ENCODE data around the gene SEMA3B. TPM values are rescaled to one million over a fixed set of nuclear protein-coding genes. Genes with fewer than 3 reads are reported as not detected.

Gene SEMA3B
- total RNA-seq, 4 donors from 2014 or later = 59.5 to 423 (median 122) TPM

DNA sequence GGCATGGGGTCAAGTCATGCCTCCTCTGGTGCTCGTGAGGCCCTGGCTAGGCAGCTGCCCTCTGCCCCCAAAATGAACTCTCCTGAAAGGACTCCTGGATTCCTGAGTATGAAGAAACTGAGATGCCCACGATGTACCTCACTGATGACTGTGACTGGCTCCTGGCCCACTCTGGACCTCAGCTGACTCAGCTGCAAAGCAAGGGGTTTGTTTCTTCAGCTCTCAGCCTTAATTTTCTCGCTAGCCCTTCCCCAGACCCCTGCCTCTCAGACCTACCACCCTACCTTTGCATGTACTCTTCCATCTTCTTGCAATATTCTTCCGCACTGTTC is 38.2 kb upstream of the SEMA3B start:
- in situ Hi-C loops (cut with MboI; ENCODE audit: low pct_ligation_motif_present in 1 of 4, low pct_unique_long_range_greater_than_20kb in 1 of 4, low sequenced_read_pairs in 3 of 4) (no loop called here), intact Hi-C loops (cut with DNase I; ENCODE audit: low total_unique reads) (no loop called here)
- no peak overlapping the region for H3K4me3 ChIP-seq
- no peaks in the 10 kb centered on the region for H3K9me3 ChIP-seq
- no peak for DNase-seq
- WGBS, 2 donors (ENCODE audit: low coverage in 1 of 2) = 85 to 92% methylated on average over 2 to 4 of the region's 4 CpGs
- TF ChIP-seq EP300 (IDR thresholded peaks at IDR 0.05; ENCODE audit: low read depth) = no peak
- no peak for TF ChIP-seq POLR2A (IDR thresholded peaks at IDR 0.05)
- TF ChIP-seq POLR2AphosphoS5 (IDR thresholded peaks at IDR 0.05) = no peak
- TF ChIP-seq, protein P1, sequence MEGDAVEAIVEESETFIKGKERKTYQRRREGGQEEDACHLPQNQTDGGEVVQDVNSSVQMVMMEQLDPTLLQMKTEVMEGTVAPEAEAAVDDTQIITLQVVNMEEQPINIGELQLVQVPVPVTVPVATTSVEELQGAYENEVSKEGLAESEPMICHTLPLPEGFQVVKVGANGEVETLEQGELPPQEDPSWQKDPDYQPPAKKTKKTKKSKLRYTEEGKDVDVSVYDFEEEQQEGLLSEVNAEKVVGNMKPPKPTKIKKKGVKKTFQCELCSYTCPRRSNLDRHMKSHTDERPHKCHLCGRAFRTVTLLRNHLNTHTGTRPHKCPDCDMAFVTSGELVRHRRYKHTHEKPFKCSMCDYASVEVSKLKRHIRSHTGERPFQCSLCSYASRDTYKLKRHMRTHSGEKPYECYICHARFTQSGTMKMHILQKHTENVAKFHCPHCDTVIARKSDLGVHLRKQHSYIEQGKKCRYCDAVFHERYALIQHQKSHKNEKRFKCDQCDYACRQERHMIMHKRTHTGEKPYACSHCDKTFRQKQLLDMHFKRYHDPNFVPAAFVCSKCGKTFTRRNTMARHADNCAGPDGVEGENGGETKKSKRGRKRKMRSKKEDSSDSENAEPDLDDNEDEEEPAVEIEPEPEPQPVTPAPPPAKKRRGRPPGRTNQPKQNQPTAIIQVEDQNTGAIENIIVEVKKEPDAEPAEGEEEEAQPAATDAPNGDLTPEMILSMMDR (IDR thresholded peaks at IDR 0.05) = no peak
- no peaks in the 10 kb centered on the region for H3K36me3 ChIP-seq
- no peaks in the 10 kb centered on the region for H3K27me3 ChIP-seq
- peaks cover 4 to 28% (median 23%) of the 10 kb centered on the region in 4 donors for H3K4me1 ChIP-seq
- peak overlapping the region in 1 of 4 donors; percentile 15 for H3K27ac ChIP-seq

DNA sequence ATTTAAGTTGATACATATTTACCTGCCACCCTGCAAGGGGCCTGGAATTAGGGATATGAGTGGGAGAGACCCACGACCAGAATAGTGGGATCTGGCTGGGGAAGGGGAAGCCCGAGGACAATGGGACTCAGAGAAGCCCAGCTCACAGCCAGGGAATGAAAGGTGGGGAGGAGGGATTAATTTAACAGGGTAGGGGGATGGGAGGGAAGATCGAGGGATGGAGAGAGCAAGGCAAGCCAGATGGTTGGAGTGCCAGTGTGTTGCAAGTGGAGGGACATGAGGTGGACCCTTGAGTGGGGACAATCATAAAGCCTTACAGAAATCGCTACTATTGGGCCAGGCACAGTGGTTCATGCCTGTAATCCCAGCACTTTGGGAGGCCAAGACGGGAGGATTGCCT is 37.4 kb upstream of the SEMA3B start:
- 78 to 84% methylated on average over 4 to 5 of the region's 5 CpGs for WGBS, 2 donors (ENCODE audit: low coverage in 1 of 2)
- DNase-seq = no peak
- intact Hi-C loops (cut with DNase I; ENCODE audit: low total_unique reads) (no loop called here), in situ Hi-C loops (cut with MboI; ENCODE audit: low pct_ligation_motif_present in 1 of 4, low pct_unique_long_range_greater_than_20kb in 1 of 4, low sequenced_read_pairs in 3 of 4) (no loop called here)
- Histone ChIP-seq H3K27ac (no peak overlapping the region), H3K27me3 (no peaks in the 10 kb centered on the region), H3K4me1 (peaks cover 4 to 26% (median 20%) of the 10 kb centered on the region in 4 donors), H3K9me3 (no peaks in the 10 kb centered on the region), H3K36me3 (no peaks in the 10 kb centered on the region), H3K4me3 (no peak overlapping the region)
- TF ChIP-seq EP300 (IDR thresholded peaks at IDR 0.05; ENCODE audit: low read depth) (no peak), POLR2A (IDR thresholded peaks at IDR 0.05) (no peak), POLR2AphosphoS5 (IDR thresholded peaks at IDR 0.05) (no peak)

DNA sequence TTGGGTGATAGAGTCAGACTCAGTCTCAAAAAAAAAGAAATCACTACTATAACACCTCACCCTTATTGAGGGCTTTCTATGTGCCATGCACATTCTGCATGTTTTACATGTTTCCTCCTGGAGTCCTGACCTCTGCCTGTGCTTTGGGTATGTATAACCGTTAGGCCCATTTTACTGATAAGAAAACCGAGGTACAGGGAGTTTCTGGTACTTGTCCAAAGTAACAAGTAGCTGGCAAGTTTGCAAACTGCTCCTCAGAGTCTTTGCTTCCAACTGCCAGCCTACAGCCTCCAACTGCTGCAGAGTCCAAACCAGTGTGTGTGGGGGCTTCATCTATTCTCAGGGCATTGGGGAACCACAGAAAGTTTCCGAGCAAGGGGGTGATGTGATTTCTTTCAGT is 36.6 kb upstream of the SEMA3B start:
- Histone ChIP-seq H3K9me3 (no peaks in the 10 kb centered on the region), H3K4me1 (peaks cover 0 to 27% (median 17%) of the 10 kb centered on the region in 4 donors), H3K36me3 (no peaks in the 10 kb centered on the region), H3K4me3 (no peak overlapping the region), H3K27ac (no peak overlapping the region), H3K27me3 (no peaks in the 10 kb centered on the region)
- no peak for TF ChIP-seq POLR2A (IDR thresholded peaks at IDR 0.05)
- TF ChIP-seq, protein P1 (IDR thresholded peaks at IDR 0.05) = no peak
- no peak for TF ChIP-seq EP300 (IDR thresholded peaks at IDR 0.05; ENCODE audit: low read depth)
- no peak for TF ChIP-seq POLR2AphosphoS5 (IDR thresholded peaks at IDR 0.05)
- in situ Hi-C loops (cut with MboI; ENCODE audit: low pct_ligation_motif_present in 1 of 4, low pct_unique_long_range_greater_than_20kb in 1 of 4, low sequenced_read_pairs in 3 of 4) = no loop called here
- no peak for DNase-seq
- WGBS, 2 donors (ENCODE audit: low coverage in 1 of 2) = 77 to 83% methylated on average over 1 to 3 of the region's 3 CpGs
- intact Hi-C loops (cut with DNase I; ENCODE audit: low total_unique reads) = no loop called here

DNA sequence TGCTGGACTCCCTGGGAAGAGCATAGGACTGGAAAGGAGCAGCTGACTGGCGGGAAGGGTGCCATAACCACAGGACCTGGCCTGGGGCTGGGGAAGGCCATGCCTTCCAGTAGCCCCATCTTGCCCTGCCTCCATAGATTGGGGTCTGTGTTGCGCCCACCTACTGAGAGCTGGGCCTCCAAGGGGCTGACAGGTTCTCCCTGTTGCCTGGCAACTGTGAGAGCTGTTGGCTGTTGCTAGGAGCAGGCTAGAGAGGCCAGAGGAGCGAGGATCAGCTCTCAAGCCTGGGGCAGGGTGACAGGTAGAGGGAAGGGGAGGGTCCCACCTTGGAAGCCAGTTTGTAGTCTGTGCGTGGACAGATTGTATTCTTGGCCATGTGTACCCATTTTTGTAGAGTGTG is 35.8 kb upstream of the SEMA3B start:
- H3K9me3 ChIP-seq = no peaks in the 10 kb centered on the region
- H3K4me3 ChIP-seq = no peak overlapping the region
- H3K4me1 ChIP-seq = peaks cover 0 to 31% (median 19%) of the 10 kb centered on the region in 4 donors
- WGBS, 2 donors (ENCODE audit: low coverage in 1 of 2) = 91% methylated on average over 4 of the region's 4 CpGs; no CpG with 5 or more reads in 1 of the 2 donors
- in situ Hi-C loops (cut with MboI; ENCODE audit: low pct_ligation_motif_present in 1 of 4, low pct_unique_long_range_greater_than_20kb in 1 of 4, low sequenced_read_pairs in 3 of 4) = no loop called here
- TF ChIP-seq, protein P1 (IDR thresholded peaks at IDR 0.05) = no peak
- TF ChIP-seq EP300 (IDR thresholded peaks at IDR 0.05; ENCODE audit: low read depth) (no peak), POLR2A (IDR thresholded peaks at IDR 0.05) (no peak), POLR2AphosphoS5 (IDR thresholded peaks at IDR 0.05) (no peak)
- intact Hi-C loops (cut with DNase I; ENCODE audit: low total_unique reads) = no loop called here
- no peak overlapping the region for H3K27ac ChIP-seq
- no peaks in the 10 kb centered on the region for H3K36me3 ChIP-seq
- no peaks in the 10 kb centered on the region for H3K27me3 ChIP-seq
- no peak for DNase-seq
